ENCODE measurements around the gene LHFPL3.
"Not testable (repeated sequence)": the region's sequence is repeated elsewhere in the genome, so short reads cannot be mapped to it uniquely, and the experiment has no call there.

Gene LHFPL3

GRCh38 chr7:104931181-104931781, 602.9 kb downstream of the LHFPL3 start:
- DNase-seq (ENCODE audit: low read depth in 2 of 2) = no peak

GRCh38 chr7:104933022-104933421, 604.6 kb downstream of the LHFPL3 start:
- no peak for DNase-seq (ENCODE audit: low read depth in 2 of 2)

- DNase-seq (ENCODE audit: low read depth in 2 of 2) = no peak
Measured at GRCh38 chr7:104933521-104933988, 605.2 kb downstream of the LHFPL3 start.

GRCh38 chr7:104934665-104935064, 606.3 kb downstream of the LHFPL3 start:
- no peak for DNase-seq (ENCODE audit: low read depth in 2 of 2)

GRCh38 chr7:104935276-104935675, 606.9 kb downstream of the LHFPL3 start:
- no peak for DNase-seq (ENCODE audit: low read depth in 2 of 2)

- no peak for DNase-seq (ENCODE audit: low read depth in 2 of 2)
Measured at GRCh38 chr7:104936546-104936945, 608.1 kb downstream of the LHFPL3 start.

- DNase-seq (ENCODE audit: low read depth in 2 of 2) = not testable (repeated sequence)
Measured at GRCh38 chr7:104937489-104937888, 609.1 kb downstream of the LHFPL3 start.

- no peak for DNase-seq (ENCODE audit: low read depth in 2 of 2)
Measured at GRCh38 chr7:104938741-104939390, 610.5 kb downstream of the LHFPL3 start.

GRCh38 chr7:104940023-104940710, 611.8 kb downstream of the LHFPL3 start:
- no peak for DNase-seq (ENCODE audit: low read depth in 2 of 2)

GRCh38 chr7:104943502-104944343, 615.3 kb downstream of the LHFPL3 start:
- DNase-seq (ENCODE audit: low read depth in 2 of 2) = peak in 1 of 2 donors; percentile 31

- no peak for DNase-seq (ENCODE audit: low read depth in 2 of 2)
Measured at GRCh38 chr7:104945599-104945956, 617.2 kb downstream of the LHFPL3 start.

- no peak for DNase-seq (ENCODE audit: low read depth in 2 of 2)
Measured at GRCh38 chr7:104946338-104946737, 617.9 kb downstream of the LHFPL3 start.

GRCh38 chr7:104950006-104950405, 621.6 kb downstream of the LHFPL3 start:
- DNase-seq (ENCODE audit: low read depth in 2 of 2) = no peak

GRCh38 chr7:104950754-104951153, 622.4 kb downstream of the LHFPL3 start:
- no peak for DNase-seq (ENCODE audit: low read depth in 2 of 2)

- DNase-seq (ENCODE audit: low read depth in 2 of 2) = no peak
Measured at GRCh38 chr7:104951546-104951945, 623.1 kb downstream of the LHFPL3 start.

GRCh38 chr7:104955276-104955675, 626.9 kb downstream of the LHFPL3 start:
- no peak for DNase-seq (ENCODE audit: low read depth in 2 of 2)

Measured in stimulated activated CD8-positive, alpha-beta memory T cell treated with anti-CD3 and anti-CD28 coated beads, Interleukin-15, amount 100 ng/mL, for 4 hours (primary cell).